Stimulated activated CD8-positive, alpha-beta memory T cell treated with anti-CD3 and anti-CD28 coated beads, Interleukin-4, amount 100 ng/mL, for 4 hours (primary cell): ENCODE results near the gene HMG20B.
"Not testable (repeated sequence)": the region's sequence is repeated elsewhere in the genome, so short reads cannot be mapped to it uniquely, and the experiment has no call there.

ENCODE experiments used
- DNase-seq, 2 donors: peaks; one replicate each; pipeline ENCODE4 v3.0.0-alpha.2; 2020; ENCODE audit warnings: low read depth in 2 of 2, low spot score in 1 of 2

The HMG20B gene

GRCh38 chr19:3555653-3556422 is 16.9 kb upstream of the HMG20B start:
- no peak for DNase-seq

DNA sequence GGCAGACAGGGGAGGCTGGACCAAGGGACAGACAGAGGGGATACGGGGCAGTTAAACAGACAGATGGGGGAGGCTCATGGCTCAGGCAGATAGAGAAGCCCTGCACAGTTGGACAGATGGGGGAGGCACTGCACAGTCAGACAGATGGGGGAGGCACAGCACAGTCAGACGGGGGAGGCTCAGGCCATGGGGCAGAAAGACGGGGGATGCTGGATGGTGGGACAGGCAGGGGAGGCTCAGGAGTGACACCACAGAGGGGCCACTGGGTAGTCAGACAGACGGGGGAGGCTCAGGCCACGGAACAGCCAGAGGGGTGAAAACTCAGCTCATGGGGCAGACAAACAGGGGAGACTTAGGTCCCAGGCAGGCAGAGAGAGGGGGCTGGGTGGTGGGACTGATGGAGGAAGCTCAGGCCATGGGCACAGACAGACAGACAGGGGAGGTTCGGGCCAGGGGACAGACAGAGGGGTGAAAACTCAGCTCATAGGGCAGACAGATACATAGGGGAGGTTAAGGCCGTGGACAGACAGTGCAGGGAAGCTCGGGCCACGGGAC is 16.2 kb upstream of the HMG20B start:
- no peak for DNase-seq

DNA sequence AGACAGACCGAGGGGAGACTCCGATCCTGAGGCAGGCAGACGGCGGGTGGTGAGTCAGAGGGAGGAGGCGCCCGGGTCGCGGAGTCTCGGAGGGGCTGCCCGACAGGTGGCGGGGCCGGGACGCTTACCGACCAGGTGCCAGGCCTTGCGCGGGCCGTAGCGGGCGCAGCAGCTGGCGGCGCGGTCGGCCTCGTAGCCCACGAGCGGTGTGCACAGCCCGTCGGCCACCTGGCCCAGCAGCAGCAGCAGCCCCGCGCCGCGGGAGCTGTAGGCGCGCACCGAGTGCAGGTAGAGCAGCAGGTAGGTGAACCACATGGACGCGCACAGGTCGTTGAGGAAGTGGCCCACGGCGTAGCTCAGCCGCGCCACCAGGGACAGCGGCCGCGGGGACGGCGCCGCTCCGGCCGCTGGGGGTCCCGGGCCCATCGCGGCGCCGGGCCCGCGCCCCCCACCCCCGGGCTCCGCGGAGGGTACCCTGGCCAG is 15.7 kb upstream of the HMG20B start:
- peak; percentile 33 to 54 for DNase-seq

DNA sequence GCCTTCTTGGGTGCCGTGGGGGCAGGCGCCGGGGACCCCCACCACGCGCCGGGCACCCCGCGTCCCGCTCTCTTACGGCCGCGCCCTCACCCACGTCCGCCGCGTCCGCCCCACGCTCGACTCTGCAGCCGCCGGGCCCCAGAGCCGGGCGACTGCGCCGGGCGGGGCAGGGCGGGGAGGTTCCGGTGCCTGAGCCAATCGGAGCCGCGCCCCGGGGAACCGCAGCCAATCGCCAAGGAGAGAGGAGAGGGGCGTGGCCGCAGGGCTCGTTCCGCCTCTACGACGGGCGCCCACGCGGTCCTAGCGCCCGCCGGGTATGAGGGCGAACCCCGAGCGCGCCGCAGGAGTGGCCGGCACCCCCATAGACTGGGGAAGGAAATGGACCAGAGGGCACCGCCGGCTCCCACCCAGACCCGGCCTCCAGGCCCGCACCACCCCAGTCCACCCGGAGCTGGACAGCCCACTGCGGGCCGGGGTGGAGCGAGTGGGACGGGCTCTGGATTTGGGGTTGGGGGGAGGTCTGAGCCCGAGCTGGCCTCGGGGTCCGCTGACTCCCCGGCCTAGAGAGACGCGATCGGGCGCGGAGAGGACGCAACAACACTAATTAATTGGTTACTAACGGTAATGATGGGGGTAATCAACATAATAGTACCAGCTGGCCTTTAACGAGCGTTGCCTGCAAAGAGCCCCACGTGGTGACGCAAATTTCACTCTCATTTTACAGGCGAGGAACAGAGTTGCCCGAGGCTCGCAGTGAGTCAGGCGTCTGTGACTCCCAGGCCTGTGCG is 15.1 kb upstream of the HMG20B start, which contains the start of gene MFSD12:
TSS of gene MFSD12 (minus strand) at position 126 of the 788 bp plus-strand sequence. CDS start 183 bp downstream, outside the sequence.
- DNase-seq: peak; percentile 86 to 89

GRCh38 chr19:3563709-3564524 is 8.8 kb upstream of the HMG20B start:
- DNase-seq: no peak

DNA sequence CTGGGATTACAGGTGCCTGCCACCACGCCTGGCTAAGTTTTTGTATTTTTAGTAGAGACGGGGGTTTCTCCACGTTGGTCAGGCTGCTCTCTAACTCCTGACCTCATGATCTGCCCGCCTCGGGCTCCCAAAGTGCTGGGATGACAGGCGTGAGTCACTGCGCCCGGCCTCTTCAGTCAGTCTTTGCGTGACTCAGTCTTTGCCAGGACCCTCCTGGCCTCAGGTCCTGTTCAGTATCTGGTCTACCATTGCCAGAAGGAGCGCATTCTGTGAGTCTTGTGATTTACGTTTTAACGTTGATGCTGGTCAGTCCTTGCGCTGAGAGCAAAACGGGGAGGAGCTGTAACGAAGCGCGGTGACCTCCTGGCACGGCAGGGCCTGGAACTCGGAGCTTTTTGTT is 7.6 kb upstream of the HMG20B start:
- DNase-seq: no peak

GRCh38 chr19:3570042-3570441 is 2.7 kb upstream of the HMG20B start:
- DNase-seq: not testable (repeated sequence)

GRCh38 chr19:3570606-3571011 is 2.1 kb upstream of the HMG20B start:
- no peak for DNase-seq

DNA sequence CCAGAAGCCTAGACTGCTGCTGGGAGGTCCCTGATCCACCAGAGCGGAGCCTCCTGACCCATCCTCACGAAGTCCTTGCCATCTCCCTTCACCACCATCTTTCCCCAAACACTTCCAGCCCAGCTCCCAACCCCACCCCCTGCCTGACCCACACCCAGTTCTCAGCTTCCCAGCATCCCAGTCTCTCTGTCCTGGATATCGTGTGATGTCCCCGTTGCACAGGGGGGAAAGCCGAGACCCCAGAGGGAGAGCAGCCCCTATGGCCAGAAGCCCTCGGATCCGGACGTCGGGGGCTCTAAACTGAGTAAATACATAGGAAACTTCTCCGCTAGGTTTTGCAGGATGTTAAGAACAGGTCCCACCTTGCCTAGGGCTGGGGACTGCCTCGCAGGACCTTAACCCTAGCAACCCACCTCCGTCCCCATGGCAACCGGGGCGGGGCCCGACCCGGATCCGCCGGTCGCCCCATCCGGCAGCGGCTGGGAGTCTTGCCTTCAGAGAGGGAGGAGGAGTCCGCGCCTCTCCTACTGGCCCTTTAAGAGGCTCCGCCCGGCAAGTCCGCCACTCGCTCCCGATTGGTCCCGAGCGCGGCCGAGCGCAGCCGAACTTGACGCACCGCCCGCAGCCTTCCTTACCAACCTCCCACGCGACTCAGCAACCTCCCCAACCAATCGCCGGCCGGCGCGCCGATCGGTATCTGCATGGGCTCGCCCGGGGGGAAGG is 451 bp upstream of the HMG20B start:
- DNase-seq: peak; percentile 95 to 100

GRCh38 chr19:3573162-3573857 is 566 bp downstream of the HMG20B start:
- no peak for DNase-seq

DNA sequence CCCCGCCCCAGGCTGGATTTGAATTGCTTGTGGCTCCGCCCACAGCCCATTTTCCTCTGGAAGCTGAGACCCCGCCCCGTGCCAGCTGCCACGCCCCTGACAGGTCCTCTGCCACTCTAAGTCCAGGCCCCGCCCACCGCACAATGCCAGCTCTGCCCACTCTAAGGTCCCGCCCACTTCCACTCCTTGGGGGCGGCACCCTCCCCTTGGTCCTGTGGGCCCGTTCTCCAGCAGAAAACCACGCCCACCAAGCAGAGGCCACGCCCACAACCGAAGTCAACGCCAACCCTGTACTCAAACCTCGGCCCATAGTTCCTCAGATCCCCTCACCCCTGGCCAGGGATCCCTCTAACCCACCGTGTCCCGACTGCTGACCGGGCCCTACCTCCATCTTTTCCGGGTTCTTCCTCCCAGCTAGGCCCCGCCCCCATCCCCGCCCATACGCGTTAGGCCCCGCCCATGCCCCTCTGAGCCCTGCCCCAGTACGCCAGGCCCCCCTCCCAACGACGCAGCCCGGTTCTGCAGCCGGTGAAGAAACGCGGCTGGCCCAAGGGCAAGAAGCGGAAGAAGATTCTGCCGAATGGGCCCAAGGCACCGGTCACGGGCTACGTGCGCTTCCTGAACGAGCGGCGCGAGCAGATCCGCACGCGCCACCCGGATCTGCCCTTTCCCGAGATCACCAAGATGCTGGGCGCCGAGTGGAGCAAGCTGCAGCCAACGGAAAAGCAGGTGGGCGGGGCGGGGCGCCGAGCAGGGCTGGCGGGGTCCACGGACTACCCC is 1.3 kb downstream of the HMG20B start:
- DNase-seq: peak; percentile 53 to 54

- DNase-seq: no peak
Observed at GRCh38 chr19:3575260-3575741, 2.6 kb downstream of the HMG20B start.

- DNase-seq: no peak
Observed at GRCh38 chr19:3575949-3576673, 3.4 kb downstream of the HMG20B start.

GRCh38 chr19:3576696-3577443 is 4.1 kb downstream of the HMG20B start:
- no peak for DNase-seq

GRCh38 chr19:3577723-3578344 is 5.1 kb downstream of the HMG20B start:
- DNase-seq: no peak

- DNase-seq: no peak
Observed at GRCh38 chr19:3578390-3578789, 5.6 kb downstream of the HMG20B start.
